HG02840 (cell line): Measurements from ENCODE around the gene CCDC85A.

Source experiments
- ATAC-seq: cut with Tn5 transposase; IDR thresholded peaks from one replicate; pipeline ENCODE4 v1.9.1; 2021; ENCODE audit warnings: mild to moderate bottlenecking, moderate library complexity, moderate number of reproducible peaks; ENCODE audit not compliant: unreplicated experiment, low FRiP score

CCDC85A gene

GRCh38 chr2:56234241-56234640 lies 50.5 kb downstream of the CCDC85A start:
- no peak for ATAC-seq

GRCh38 chr2:56239030-56239429 lies 55.2 kb downstream of the CCDC85A start:
- ATAC-seq: no peak

GRCh38 chr2:56239437-56239836 lies 55.6 kb downstream of the CCDC85A start:
- ATAC-seq: no peak

GRCh38 chr2:56240210-56240609 lies 56.4 kb downstream of the CCDC85A start:
- no peak for ATAC-seq

- ATAC-seq: no peak
These were observed 60.7 kb downstream of the CCDC85A start for GRCh38 chr2:56244506-56244905.

GRCh38 chr2:56244911-56245530 lies 61.2 kb downstream of the CCDC85A start:
- ATAC-seq: no peak

- ATAC-seq: no peak
These were observed 65.4 kb downstream of the CCDC85A start for GRCh38 chr2:56248965-56249742.

- ATAC-seq: no peak
These were observed 66.5 kb downstream of the CCDC85A start for GRCh38 chr2:56250153-56250729.

GRCh38 chr2:56260415-56260814 lies 76.6 kb downstream of the CCDC85A start:
- ATAC-seq: no peak

GRCh38 chr2:56262241-56262640 lies 78.5 kb downstream of the CCDC85A start:
- ATAC-seq: no peak

GRCh38 chr2:56263876-56264275 lies 80.1 kb downstream of the CCDC85A start:
- no peak for ATAC-seq

GRCh38 chr2:56266761-56267414 lies 83.1 kb downstream of the CCDC85A start:
- ATAC-seq: no peak

GRCh38 chr2:56267415-56267788 lies 83.6 kb downstream of the CCDC85A start:
- ATAC-seq: no peak

- ATAC-seq: no peak
These were observed 85.1 kb downstream of the CCDC85A start for GRCh38 chr2:56268856-56269255.

- no peak for ATAC-seq
These were observed 87.5 kb downstream of the CCDC85A start for GRCh38 chr2:56271275-56271674.

GRCh38 chr2:56285224-56285623 lies 101.4 kb downstream of the CCDC85A start:
- no peak for ATAC-seq

- ATAC-seq: no peak
These were observed 103.1 kb downstream of the CCDC85A start for GRCh38 chr2:56286936-56287335.

- ATAC-seq: no peak
These were observed 103.7 kb downstream of the CCDC85A start for GRCh38 chr2:56287508-56287907.

- ATAC-seq: no peak
These were observed 104.2 kb downstream of the CCDC85A start for GRCh38 chr2:56287974-56288373.

- ATAC-seq: no peak
These were observed 105.2 kb downstream of the CCDC85A start for GRCh38 chr2:56288838-56289580.

- no peak for ATAC-seq
These were observed 107.9 kb downstream of the CCDC85A start for GRCh38 chr2:56291711-56292110.
